ENCODE results near the gene KIAA1755. TPM values are rescaled to one million over a fixed set of nuclear protein-coding genes. Genes with fewer than 3 reads are reported as not detected.

Gene KIAA1755
- total and polyA plus RNA-seq, 10 of the 15 experiments (the other 5 are each of a cell fraction or from before 2014, with no cell fraction given) = not detected

GRCh38 chr20:38271608-38272120, 11.1 kb upstream of the KIAA1755 start:
- ATAC-seq = no peak
- no peak for TF ChIP-seq NR2C1 (IDR thresholded peaks at IDR 0.05)
- TF ChIP-seq RUNX3 (IDR thresholded peaks at IDR 0.05; ENCODE audit: low read length) = no peak
- no peak for TF ChIP-seq RAD51 (IDR thresholded peaks at IDR 0.05)
- TF ChIP-seq SUPT20H (IDR thresholded peaks at IDR 0.05; ENCODE audit: borderline replicate concordance, control insufficient read depth, low read depth, low read length) = no peak
- no peak for TF ChIP-seq MTA3 (IDR thresholded peaks at IDR 0.05; ENCODE audit: borderline replicate concordance, low read length)
- TF ChIP-seq RFX5 (IDR thresholded peaks at IDR 0.05; ENCODE audit: low read depth, low read length) = no peak
- TF ChIP-seq ATF7 (IDR thresholded peaks at IDR 0.05; ENCODE audit: low read depth) = no peak
- TF ChIP-seq CEBPZ (IDR thresholded peaks at IDR 0.05; ENCODE audit: low read depth, low read length) = no peak
- no peak for TF ChIP-seq HDGF (IDR thresholded peaks at IDR 0.05)
- FAIRE-seq = no peak
- Histone ChIP-seq H3K4me2 (ENCODE audit: control insufficient read depth, insufficient read depth) (no peak overlapping the region), H3K79me2 (ENCODE audit: control insufficient read depth, insufficient read depth, low read length) (no peaks in the 10 kb centered on the region), H2AFZ (ENCODE audit: control insufficient read depth, low read depth, low read length) (no peak overlapping the region), H3K9me3 (replicated peaks; ENCODE audit: control insufficient read depth, insufficient read depth, low read length) (no peaks in the 10 kb centered on the region), H4K20me1 (ENCODE audit: control insufficient read depth, insufficient read depth) (no peaks in the 10 kb centered on the region), H3K4me1 (ENCODE audit: control insufficient read depth, insufficient read depth, low read length) (no peaks in the 10 kb centered on the region), H3K9ac (ENCODE audit: control insufficient read depth, insufficient read depth, low read length) (no peak overlapping the region), H3K36me3 (ENCODE audit: control insufficient read depth in 2 of 2, insufficient read depth in 2 of 2, low read length in 1 of 2) (no peaks in the 10 kb centered on the region), H3K27me3 (replicated peaks in 1 of 2; ENCODE audit: control insufficient read depth in 2 of 2, insufficient read depth in 2 of 2, low read length in 1 of 2) (no peaks in the 10 kb centered on the region), H3K27ac (ENCODE audit: control insufficient read depth, insufficient read depth) (no peak overlapping the region), H3K4me3 (no peak overlapping the region)
- DNase-seq (ENCODE audit: low read depth, low spot score) = no peak
- CTCF ChIA-PET = interaction anchor here (0.6 kb wide), 1 partner anchor 75 kb away, joined by 3 read pairs; no protein-coding TSS in a partner anchor
- no TSS peak for BruUV-seq (replicated peaks)
- POLR2A ChIA-PET = no interaction called here
- RAD21 ChIA-PET (ENCODE audit: unreplicated experiment) = no interaction called here
- SMC1A ChIA-PET (ENCODE audit: uncharacterized antibody, unreplicated experiment) = no interaction called here
- in situ Hi-C loops (cut with MboI) = no loop called here
- intact Hi-C loops (cut with micrococcal nuclease; ENCODE audit: unreplicated experiment) = no loop called here
- WGBS (ENCODE audit: insufficient coverage, insufficient replicate concordance, low lambda C conversion rate, missing lambda C conversion rate) = 88% methylated on average over 2 of the region's 2 CpGs

Measured in GM12878 (cell line).